GM23338 (cell line): Measurements from ENCODE around the gene PDE3A.

ENCODE experiments used
- CREB1 ChIP-seq: fragments of 250-450 bp; sonication (Bioruptor Pico); IDR thresholded peaks from 2 replicates; pipeline ENCODE4 v1.5.0; 2020; ENCODE audit warnings: low read depth, mild to moderate bottlenecking, moderate library complexity
- CTCF ChIP-seq, 2 experiments: fragments of 200-600 bp in 1 of 2; sonication (generic) in 1 of 2; conservative IDR thresholded peaks; 2 replicates each; pipeline versions ENCODE4 v1.5.1 to v1.6.1; 2016 to 2017; ENCODE audit warnings: antibody characterized with exemption in 2 of 2, low read depth in 2 of 2, mild to moderate bottlenecking in 2 of 2, moderate library complexity in 1 of 2
- EZH2 ChIP-seq: fragments of 200-600 bp; sonication (generic); IDR thresholded peaks from one replicate; pipeline ENCODE4 v1.8.0; 2017; ENCODE audit warnings: antibody characterized with exemption, mild to moderate bottlenecking, low read depth; ENCODE audit not compliant: unreplicated experiment
- EZH2phosphoT487 ChIP-seq: fragments of 200-600 bp; sonication (generic); IDR thresholded peaks from one replicate; pipeline ENCODE4 v1.8.1; 2018; ENCODE audit warnings: antibody characterized with exemption; ENCODE audit not compliant: unreplicated experiment
- JUNB ChIP-seq: IDR thresholded peaks from one replicate; pipeline ENCODE4 v1.6.1; 2016; ENCODE audit warnings: antibody characterized with exemption; ENCODE audit not compliant: unreplicated experiment
- NANOG ChIP-seq: IDR thresholded peaks from 2 replicates; pipeline ENCODE4 v1.6.1; 2016; ENCODE audit warnings: antibody characterized with exemption, borderline replicate concordance
- POLR2AphosphoS5 ChIP-seq: IDR thresholded peaks from 2 replicates; pipeline ENCODE4 v1.6.1; 2016; ENCODE audit warnings: antibody characterized with exemption, low read depth
- STAT1 ChIP-seq: IDR thresholded peaks from one replicate; pipeline ENCODE4 v1.6.1; 2016; ENCODE audit warnings: antibody characterized with exemption; ENCODE audit not compliant: unreplicated experiment
- ZNF114 ChIP-seq: fragments of 250-450 bp; sonication (Bioruptor Pico); IDR thresholded peaks from 2 replicates; pipeline ENCODE4 v1.5.0; 2020; ENCODE audit warnings: mild to moderate bottlenecking, moderate library complexity
- ZNF331 ChIP-seq: fragments of 250-450 bp; sonication (Bioruptor Pico); IDR thresholded peaks from 2 replicates; pipeline ENCODE4 v1.5.0; 2020; ENCODE audit warnings: low read depth, mild to moderate bottlenecking, moderate library complexity
- ZNF462 ChIP-seq: fragments of 250-450 bp; sonication (Bioruptor Pico); IDR thresholded peaks from 2 replicates; pipeline ENCODE4 v1.5.0; 2020; ENCODE audit warnings: mild to moderate bottlenecking, moderate library complexity
- TF ChIP-seq, protein P1 (sequence below): IDR thresholded peaks from one replicate; pipeline ENCODE4 v1.6.1; 2018; ENCODE audit warnings: antibody characterized with exemption; ENCODE audit not compliant: unreplicated experiment
- TF ChIP-seq, protein P2 (sequence below): IDR thresholded peaks from 2 replicates; pipeline ENCODE4 v1.6.1; 2016; ENCODE audit warnings: antibody characterized with exemption

DNA sequence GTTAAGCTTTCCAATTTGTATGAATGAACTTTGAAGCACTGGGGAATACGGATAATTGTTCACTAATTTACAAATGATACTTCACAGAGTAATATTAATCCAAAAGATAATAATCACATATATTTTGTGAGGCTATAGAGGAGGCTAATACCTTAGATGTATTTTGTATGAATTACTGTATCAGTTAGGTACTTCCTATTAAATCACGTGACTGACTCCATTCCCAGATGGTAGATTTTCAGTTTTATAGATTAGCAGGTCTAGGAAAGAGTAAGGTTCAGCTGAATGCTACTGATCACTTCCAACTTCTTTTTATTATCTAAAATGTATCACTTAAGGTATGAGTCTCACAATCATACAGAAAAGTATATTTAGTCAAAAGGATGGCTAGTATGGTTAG lies 133.6 kb downstream of the PDE3A start:
- TF ChIP-seq CTCF (conservative IDR thresholded peaks at IDR 0.05; ENCODE audit: low read depth in 2 of 2) (no peak), EZH2 (no peak), JUNB (no peak), POLR2AphosphoS5 (no peak), EZH2phosphoT487 (no peak), CREB1 (CRISPR knock-in tag) (no peak), STAT1 (no peak), ZNF114 (CRISPR knock-in tag) (no peak), NANOG (no peak), ZNF331 (CRISPR knock-in tag) (no peak), ZNF462 (CRISPR knock-in tag) (no peak)
- TF ChIP-seq, protein P1, sequence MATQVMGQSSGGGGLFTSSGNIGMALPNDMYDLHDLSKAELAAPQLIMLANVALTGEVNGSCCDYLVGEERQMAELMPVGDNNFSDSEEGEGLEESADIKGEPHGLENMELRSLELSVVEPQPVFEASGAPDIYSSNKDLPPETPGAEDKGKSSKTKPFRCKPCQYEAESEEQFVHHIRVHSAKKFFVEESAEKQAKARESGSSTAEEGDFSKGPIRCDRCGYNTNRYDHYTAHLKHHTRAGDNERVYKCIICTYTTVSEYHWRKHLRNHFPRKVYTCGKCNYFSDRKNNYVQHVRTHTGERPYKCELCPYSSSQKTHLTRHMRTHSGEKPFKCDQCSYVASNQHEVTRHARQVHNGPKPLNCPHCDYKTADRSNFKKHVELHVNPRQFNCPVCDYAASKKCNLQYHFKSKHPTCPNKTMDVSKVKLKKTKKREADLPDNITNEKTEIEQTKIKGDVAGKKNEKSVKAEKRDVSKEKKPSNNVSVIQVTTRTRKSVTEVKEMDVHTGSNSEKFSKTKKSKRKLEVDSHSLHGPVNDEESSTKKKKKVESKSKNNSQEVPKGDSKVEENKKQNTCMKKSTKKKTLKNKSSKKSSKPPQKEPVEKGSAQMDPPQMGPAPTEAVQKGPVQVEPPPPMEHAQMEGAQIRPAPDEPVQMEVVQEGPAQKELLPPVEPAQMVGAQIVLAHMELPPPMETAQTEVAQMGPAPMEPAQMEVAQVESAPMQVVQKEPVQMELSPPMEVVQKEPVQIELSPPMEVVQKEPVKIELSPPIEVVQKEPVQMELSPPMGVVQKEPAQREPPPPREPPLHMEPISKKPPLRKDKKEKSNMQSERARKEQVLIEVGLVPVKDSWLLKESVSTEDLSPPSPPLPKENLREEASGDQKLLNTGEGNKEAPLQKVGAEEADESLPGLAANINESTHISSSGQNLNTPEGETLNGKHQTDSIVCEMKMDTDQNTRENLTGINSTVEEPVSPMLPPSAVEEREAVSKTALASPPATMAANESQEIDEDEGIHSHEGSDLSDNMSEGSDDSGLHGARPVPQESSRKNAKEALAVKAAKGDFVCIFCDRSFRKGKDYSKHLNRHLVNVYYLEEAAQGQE = no peak
- TF ChIP-seq, protein P2, sequence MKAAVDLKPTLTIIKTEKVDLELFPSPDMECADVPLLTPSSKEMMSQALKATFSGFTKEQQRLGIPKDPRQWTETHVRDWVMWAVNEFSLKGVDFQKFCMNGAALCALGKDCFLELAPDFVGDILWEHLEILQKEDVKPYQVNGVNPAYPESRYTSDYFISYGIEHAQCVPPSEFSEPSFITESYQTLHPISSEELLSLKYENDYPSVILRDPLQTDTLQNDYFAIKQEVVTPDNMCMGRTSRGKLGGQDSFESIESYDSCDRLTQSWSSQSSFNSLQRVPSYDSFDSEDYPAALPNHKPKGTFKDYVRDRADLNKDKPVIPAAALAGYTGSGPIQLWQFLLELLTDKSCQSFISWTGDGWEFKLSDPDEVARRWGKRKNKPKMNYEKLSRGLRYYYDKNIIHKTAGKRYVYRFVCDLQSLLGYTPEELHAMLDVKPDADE = no peak
